ENCODE measurements around the gene VPS26A.
"Not testable (repeated sequence)": the region's sequence is repeated elsewhere in the genome, so short reads cannot be mapped to it uniquely, and the experiment has no call there.

VPS26A gene

DNA sequence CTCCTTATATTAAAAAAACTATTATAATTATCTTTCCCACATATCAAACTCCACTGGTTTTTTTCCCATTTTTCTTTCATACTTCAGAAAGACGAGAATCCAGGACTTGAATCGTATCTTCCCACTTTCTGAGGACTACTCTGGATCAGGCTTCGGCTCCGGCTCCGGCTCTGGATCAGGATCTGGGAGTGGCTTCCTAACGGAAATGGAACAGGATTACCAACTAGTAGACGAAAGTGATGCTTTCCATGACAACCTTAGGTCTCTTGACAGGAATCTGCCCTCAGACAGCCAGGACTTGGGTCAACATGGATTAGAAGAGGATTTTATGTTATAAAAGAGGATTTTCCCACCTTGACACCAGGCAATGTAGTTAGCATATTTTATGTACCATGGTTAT lies 20.2 kb upstream of the VPS26A start:
- no peak for DNase-seq

DNA sequence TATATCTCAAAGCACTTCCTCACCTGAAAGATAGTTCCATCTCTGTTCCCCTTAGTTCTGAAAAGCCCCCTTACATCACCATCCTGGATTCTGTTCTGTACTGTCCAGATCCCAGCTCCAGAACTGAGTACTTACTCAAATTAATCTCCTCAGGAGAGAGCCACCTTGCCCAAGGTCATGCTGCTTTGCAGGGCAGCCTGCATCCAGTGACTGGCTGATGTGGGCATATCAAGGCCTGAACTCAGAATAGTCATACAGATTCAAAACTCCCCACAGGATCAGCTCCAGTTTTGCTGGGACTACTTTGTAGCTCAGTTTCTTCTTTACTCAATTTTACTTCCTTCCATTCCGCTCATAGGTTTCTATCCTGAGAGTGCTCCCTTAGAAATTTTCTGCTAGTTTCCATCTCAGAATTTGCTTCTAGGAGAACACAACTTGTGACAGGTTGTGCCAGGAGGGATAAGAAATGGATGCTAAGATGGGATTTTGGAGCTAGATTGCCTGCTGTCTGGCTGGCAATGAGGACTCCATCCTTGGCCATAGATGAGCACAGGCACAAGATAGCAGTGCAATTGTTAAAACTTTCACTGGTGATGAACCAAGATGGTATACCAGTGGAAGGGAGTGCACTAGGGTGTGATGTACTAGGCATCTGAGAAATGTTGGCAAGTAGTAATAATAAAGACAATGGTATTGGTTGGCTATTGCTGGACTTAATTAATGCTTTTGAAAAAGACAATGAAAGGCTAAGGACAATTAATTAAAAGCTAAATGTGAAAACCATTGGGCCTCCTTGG lies 18.8 kb upstream of the VPS26A start:
- DNase-seq, result no peak

DNA sequence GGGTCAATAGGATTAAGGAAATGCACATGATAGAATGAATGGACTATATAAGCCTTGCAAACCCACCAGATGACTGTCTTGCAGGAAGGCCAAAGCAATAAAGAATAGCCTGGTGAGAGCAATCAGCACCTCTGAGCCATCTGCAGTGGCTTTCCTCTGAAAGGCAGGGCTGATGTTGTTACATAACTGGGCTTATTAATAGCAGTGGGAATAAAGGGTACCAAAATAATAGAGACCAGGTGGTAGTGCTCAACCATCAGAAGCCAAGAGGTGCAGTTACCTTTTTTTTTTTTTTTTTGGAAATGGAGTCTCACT lies 16.8 kb upstream of the VPS26A start:
- no peak for DNase-seq

DNA sequence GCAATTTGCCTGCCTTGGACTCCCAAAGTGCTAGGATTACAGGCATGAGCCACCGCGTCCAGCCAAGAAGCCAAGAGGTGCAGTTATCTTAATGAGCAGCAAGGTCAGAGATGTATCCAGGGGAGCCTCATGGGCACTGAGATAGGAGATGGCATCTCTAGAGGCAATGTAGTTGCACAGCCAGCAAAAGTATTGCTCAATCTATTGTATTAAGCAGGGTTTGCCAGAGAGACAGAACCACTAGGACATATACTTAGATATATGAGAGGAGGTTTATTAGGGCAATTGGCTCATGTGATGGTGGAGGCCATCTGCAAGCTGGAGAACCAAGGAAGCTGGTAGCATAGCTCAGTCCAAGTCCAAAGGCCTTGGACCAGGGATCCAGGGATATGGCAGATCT lies 16.3 kb upstream of the VPS26A start:
- DNase-seq, result no peak

DNA sequence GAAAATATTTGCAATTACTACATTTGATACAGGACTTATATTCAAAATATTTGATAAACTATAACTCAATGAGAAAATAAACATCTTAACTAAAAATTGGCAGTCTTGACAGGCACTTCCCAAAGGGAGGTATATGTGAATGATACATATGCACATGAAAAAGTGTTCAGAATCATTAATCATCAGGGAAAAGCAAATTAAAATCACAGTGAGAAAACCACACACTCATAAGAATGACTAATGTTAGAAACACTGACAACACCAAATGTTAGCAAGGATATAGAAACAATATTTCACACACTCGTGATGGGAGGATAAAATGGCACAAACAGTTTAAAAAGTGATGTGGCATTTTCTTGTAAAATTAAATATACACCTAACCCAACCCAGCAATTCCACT lies 4.1 kb upstream of the VPS26A start:
- no peak for DNase-seq

GRCh38 chr10:69123306-69123746 lies 652 bp upstream of the VPS26A start:
- no peak for DNase-seq

DNA sequence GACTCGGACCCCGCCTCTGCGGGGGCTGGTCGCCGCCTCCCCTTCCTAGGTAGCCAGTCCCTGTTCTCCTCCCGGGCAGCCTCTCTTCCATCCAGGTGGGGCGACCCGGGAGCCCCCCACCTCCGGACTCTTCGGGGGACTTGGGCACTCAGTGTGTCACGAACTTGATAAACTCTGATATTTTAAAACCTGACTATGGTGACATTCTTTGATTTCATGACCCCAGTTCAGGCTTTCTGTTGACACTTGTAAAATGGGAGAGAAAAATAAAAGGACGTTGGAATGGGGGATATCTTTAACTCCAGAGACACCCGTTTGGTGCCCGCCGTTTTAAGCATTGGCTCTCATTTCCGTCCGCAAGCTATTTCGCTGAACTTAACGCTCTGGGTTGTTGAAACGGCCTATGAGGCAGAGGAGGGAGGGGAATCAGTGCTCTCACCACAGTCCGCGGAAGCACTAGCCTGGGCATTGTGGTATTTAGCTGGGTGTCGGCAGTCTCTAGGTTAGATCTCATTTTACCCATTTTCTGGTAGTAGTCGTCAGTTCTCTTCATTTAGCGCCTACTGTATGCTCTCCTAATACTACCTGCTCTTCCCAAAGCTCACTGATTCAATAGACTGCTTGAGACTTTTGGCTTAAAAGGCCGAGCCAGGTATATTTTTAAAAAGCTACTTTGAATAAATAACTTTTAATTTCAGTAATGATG lies 738 bp downstream of the VPS26A start:
- DNase-seq, result no peak

DNA sequence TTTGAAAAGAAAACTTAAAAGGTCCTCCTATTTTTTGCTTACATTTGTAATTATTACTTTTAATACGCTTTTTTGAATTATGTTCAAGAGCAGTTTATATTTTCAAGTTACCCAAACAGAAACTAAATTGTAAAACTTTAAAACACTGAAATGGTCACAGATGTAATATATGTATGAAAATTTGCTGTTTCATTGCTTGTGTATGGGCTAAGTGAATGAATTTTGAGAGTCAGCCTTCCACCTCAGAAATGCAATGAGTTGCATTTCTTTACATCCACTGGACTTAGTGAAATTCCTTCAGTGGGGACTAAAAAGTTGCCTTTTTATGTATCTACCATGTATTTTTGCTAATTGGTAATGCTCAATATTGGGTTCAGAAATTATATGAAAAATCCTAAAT lies 1.6 kb downstream of the VPS26A start:
- DNase-seq, result no peak

DNA sequence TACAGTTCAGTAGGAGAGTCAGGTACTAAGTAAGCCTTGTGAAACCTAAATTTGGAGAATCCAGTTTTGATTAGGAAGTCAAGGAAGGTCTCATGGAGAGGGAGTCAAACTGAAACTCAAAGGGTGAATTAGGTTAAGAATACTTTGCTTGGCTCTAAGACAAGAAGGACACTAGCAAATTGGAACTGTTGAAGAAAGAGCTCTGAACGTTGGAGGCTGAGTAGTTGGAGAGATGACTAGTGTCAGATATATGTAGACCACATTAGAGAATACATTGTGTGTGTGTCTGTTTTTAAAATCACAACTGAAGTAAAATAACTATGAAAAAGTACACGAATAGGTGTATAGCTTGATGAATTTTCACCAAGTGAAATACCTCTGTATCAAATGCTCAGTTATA lies 6.3 kb downstream of the VPS26A start:
- DNase-seq, result no peak

GRCh38 chr10:69139961-69140360 lies 16.0 kb downstream of the VPS26A start:
- DNase-seq, result no peak

- no peak for DNase-seq
Measured at GRCh38 chr10:69141304-69141703, 17.3 kb downstream of the VPS26A start.

GRCh38 chr10:69142074-69142473 lies 18.1 kb downstream of the VPS26A start:
- not testable (repeated sequence) for DNase-seq

- DNase-seq, result no peak
Measured at GRCh38 chr10:69142983-69143382, 19.0 kb downstream of the VPS26A start.

DNA sequence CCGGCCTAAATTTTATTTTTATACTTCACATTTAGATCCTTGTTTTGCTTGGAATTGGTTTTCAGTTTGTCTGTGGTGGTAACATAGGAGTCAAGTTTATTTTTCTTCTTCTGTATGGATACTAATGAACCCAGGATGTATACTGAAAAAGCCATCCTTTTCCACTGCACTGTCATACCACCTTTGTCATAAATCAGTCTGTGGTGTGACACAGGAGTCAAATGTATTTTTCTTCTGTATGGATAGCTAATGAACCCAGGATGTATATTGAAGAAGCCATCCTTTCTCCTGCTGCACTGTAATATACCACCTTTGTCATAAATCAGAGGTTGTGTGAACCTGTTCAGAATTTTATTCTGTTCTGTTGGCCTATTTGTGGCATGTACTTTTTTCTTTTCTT lies 21.4 kb downstream of the VPS26A start:
- DNase-seq, result no peak

GRCh38 chr10:69145864-69146263 lies 21.9 kb downstream of the VPS26A start:
- no peak for DNase-seq

GRCh38 chr10:69146759-69147158 lies 22.8 kb downstream of the VPS26A start:
- no peak for DNase-seq

GRCh38 chr10:69151984-69152383 lies 28.0 kb downstream of the VPS26A start:
- no peak for DNase-seq

DNA sequence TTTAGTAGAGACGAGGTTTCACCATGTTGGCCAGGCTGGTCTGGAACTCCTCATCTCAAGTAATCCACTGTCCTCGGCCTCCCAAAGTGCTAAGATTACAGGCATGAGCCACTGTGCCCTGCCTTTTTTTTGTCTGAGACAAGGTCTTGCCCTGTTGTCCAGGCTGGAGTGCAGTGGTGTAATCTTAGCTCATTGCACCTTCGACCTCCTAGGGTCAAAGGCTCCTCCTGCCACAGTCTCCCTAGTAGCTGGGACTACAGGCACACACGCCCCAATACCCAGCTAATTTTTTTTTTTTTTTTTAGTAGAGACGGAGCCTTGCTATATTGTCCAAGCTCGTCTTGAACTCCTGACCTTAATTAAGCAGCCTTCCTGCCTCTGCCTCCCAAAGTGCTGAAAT lies 29.2 kb downstream of the VPS26A start:
- DNase-seq, result no peak

- no peak for DNase-seq
Measured at GRCh38 chr10:69160809-69161241, 36.8 kb downstream of the VPS26A start.

GRCh38 chr10:69168493-69168892 lies 44.5 kb downstream of the VPS26A start:
- no peak for DNase-seq

DNA sequence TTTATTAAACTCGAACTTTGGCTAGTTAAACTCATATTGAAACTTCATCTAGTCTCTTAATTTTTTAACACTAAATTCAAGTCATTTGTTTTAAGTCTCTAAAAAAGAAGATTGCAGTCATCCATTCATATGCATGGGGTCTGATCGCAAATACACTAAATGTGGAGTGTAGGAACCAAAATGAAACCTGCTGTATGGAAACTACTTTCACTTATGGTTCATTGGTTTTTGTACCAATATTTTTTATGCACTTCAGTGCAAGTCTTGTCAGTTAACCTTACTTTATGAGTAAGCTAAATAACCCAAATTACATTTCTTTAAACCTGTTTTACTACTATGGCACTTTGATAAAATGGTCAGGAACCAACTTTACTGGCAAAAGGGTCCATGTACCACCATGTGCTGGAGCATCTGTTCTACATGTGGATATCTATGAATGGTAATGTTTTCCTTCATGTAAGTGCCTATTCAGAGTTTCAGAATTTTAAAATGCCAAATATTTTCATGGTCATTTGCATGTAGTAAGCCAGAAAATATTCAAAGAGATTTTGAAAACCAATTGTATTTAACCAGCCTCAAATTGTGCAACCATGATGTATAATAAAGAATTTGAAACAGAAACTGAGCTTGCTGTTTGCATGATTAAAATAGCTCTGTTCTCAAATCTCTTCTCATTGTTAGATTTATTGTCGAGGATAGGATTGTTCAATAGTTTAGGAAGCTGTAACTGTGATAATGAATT lies 48.4 kb downstream of the VPS26A start:
- no peak for DNase-seq

DNA sequence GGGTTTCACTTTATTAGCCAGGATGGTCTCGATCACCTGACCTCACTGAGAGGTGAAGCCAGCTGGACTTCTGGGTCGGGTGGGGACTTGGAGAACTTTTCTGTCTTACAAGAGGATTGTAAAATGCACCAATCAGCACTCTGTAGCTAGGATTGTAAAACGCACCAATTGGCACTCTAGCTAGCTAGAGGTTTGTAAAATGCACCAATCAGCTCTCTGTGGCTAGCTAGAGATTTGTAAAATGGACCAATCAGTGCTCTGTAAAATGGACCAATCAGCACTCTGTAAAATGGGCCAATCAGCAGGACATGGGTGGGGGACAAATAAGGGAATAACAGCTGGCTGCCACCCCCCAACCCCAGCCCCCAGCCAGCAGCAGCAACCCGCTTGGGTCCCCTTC lies 51.3 kb downstream of the VPS26A start:
- DNase-seq, result not testable (repeated sequence)

DNA sequence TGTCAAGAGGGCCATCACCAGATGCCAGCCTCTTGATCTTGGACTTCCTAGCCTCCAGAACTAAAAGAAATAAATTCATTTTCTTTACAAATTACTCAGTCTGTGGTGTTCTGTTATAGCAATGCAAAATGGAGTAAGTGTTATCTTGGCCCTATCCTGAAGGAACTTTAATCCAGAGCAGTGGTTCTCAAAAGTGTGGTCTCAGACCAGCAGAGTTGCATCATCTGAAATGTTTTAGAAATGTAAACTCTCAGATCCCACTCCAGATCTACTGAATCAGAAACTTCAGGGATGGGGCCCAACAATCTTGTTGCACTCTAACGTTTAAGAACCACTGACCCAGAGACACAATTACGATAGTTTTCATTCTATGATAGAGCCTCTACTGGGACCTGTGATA lies 52.8 kb downstream of the VPS26A start:
- DNase-seq, result no peak

All from cortex of kidney (tissue), 1 donor.